CD4-positive, alpha-beta T cell treated with Interleukin-4 for 4 hours (primary cell): Measurements from ENCODE around the gene SPDYE17.
"Not testable (repeated sequence)": the region's sequence is repeated elsewhere in the genome, so short reads cannot be mapped to it uniquely, and the experiment has no call there.

ENCODE experiments used
- DNase-seq: peaks from one replicate; pipeline ENCODE4 v3.0.0-alpha.2; 2020

The SPDYE17 gene

GRCh38 chr7:76998285-76998589, 33.9 kb downstream of the SPDYE17 start:
- DNase-seq = no peak

GRCh38 chr7:76997381-76998284, 34.5 kb downstream of the SPDYE17 start:
- DNase-seq = no peak

GRCh38 chr7:76996932-76997331, 35.2 kb downstream of the SPDYE17 start:
- not testable (repeated sequence) for DNase-seq

- DNase-seq = not testable (repeated sequence)
Observed at GRCh38 chr7:76994286-76994685, 37.9 kb downstream of the SPDYE17 start.

GRCh38 chr7:76993831-76994230, 38.3 kb downstream of the SPDYE17 start:
- DNase-seq = not testable (repeated sequence)

- not testable (repeated sequence) for DNase-seq
Observed at GRCh38 chr7:76992871-76993270, 39.3 kb downstream of the SPDYE17 start.

GRCh38 chr7:76992204-76992603, 40.0 kb downstream of the SPDYE17 start:
- DNase-seq = not testable (repeated sequence)

GRCh38 chr7:76990202-76990601, 42.0 kb downstream of the SPDYE17 start:
- not testable (repeated sequence) for DNase-seq

- DNase-seq = not testable (repeated sequence)
Observed at GRCh38 chr7:76985924-76986717, 46.0 kb downstream of the SPDYE17 start.

GRCh38 chr7:76984784-76985136, 47.4 kb downstream of the SPDYE17 start:
- not testable (repeated sequence) for DNase-seq

GRCh38 chr7:76983937-76984783, 48.0 kb downstream of the SPDYE17 start:
- not testable (repeated sequence) for DNase-seq

- DNase-seq = not testable (repeated sequence)
Observed at GRCh38 chr7:76983333-76983732, 48.8 kb downstream of the SPDYE17 start.

- not testable (repeated sequence) for DNase-seq
Observed at GRCh38 chr7:76982501-76982900, 49.7 kb downstream of the SPDYE17 start.

- not testable (repeated sequence) for DNase-seq
Observed at GRCh38 chr7:76981187-76981970, 50.8 kb downstream of the SPDYE17 start.

- DNase-seq = not testable (repeated sequence)
Observed at GRCh38 chr7:76980576-76980975, 51.6 kb downstream of the SPDYE17 start.

- DNase-seq = not testable (repeated sequence)
Observed at GRCh38 chr7:76977761-76978367, 54.3 kb downstream of the SPDYE17 start.

GRCh38 chr7:76974793-76975579, 57.2 kb downstream of the SPDYE17 start:
- DNase-seq = not testable (repeated sequence)

- DNase-seq = not testable (repeated sequence)
Observed at GRCh38 chr7:76974336-76974735, 57.8 kb downstream of the SPDYE17 start.

GRCh38 chr7:76972391-76972790, 59.8 kb downstream of the SPDYE17 start:
- not testable (repeated sequence) for DNase-seq
